Endodermal cell (in vitro differentiated cells): ENCODE results near the gene TMEM231. TPM values are rescaled to one million over a fixed set of nuclear protein-coding genes. Genes with fewer than 3 reads are reported as not detected.

Source experiments
- DNase-seq: peaks from one replicate; pipeline ENCODE4 v3.0.0-alpha.2; 2017
- H3K27ac ChIP-seq: 2 replicates; pipeline ENCODE4 v1.5.1; 2013; ENCODE audit warnings: mild to moderate bottlenecking, low read depth, low read length, moderate library complexity
- H3K27me3 ChIP-seq: 2 replicates; pipeline ENCODE4 v1.6.1; 2013; ENCODE audit warnings: mild to moderate bottlenecking, low read length, moderate library complexity; ENCODE audit not compliant: insufficient read depth, control insufficient read depth, poor library complexity, severe bottlenecking
- H3K36me3 ChIP-seq: 2 replicates; pipeline ENCODE4 v1.7.0; 2013; ENCODE audit warnings: mild to moderate bottlenecking, low read length, moderate library complexity; ENCODE audit not compliant: control insufficient read depth, insufficient read depth
- H3K4me1 ChIP-seq: one replicate; pipeline ENCODE4 v1.7.0; 2013; ENCODE audit warnings: low read length; ENCODE audit not compliant: control insufficient read depth, insufficient read depth
- H3K4me3 ChIP-seq: 2 replicates; pipeline ENCODE4 v1.5.1; 2013; ENCODE audit warnings: mild to moderate bottlenecking, low read length, moderate library complexity
- H3K9ac ChIP-seq: 2 replicates; pipeline ENCODE4 v1.6.1; 2013; ENCODE audit warnings: mild to moderate bottlenecking, low read length, moderate library complexity; ENCODE audit not compliant: poor library complexity, severe bottlenecking; ENCODE audit errors: extremely low read depth
- H3K9me3 ChIP-seq: 2 replicates; pipeline ENCODE4 v1.6.1; 2013; ENCODE audit warnings: mild to moderate bottlenecking, low read length, moderate library complexity; ENCODE audit not compliant: control insufficient read depth
- H3K27ac Mint-ChIP-seq: 2 replicates; pipeline ENCODE4 v1.8.0; 2020; ENCODE audit warnings: mixed read lengths
- H3K27me3 Mint-ChIP-seq: 2 replicates; pipeline ENCODE4 v1.8.0; 2021; ENCODE audit warnings: mild to moderate bottlenecking, mixed read lengths; ENCODE audit not compliant: insufficient read depth
- H3K36me3 Mint-ChIP-seq: 2 replicates; pipeline ENCODE4 v1.8.0; 2020; ENCODE audit warnings: low read depth, mixed read lengths
- H3K4me1 Mint-ChIP-seq: 2 replicates; pipeline ENCODE4 v1.8.0; 2020; ENCODE audit warnings: mixed read lengths
- H3K4me3 Mint-ChIP-seq: 2 replicates; pipeline ENCODE4 v1.8.0; 2020; ENCODE audit warnings: mild to moderate bottlenecking, moderate library complexity, mixed read lengths
- H3K9me3 Mint-ChIP-seq: 2 replicates; pipeline ENCODE4 v1.8.0; 2020; ENCODE audit warnings: mild to moderate bottlenecking, mixed read lengths
- CTCF ChIP-seq: fragments of 200-600 bp; sonication (generic); conservative IDR thresholded peaks from 2 replicates; pipeline ENCODE4 v1.5.0; 2021; ENCODE audit warnings: antibody characterized with exemption, mild to moderate bottlenecking
- WGBS, 2 experiments: methylation state at CpG; one replicate each; pipeline versions ENCODE4 v1.1.5 to v1.1.7; 2013; ENCODE audit warnings: missing lambda C conversion rate in 2 of 2, mixed read lengths in 1 of 2; ENCODE audit not compliant: insufficient coverage in 1 of 2, insufficient read length in 1 of 2; 5-methylcytosine and 5-hydroxymethylcytosine counted together
- total RNA-seq, 2 donors: library from RNA; stranded (reverse); fragmentation: NEBNext Ultra II Directional in 1 of 2; extraction: Animal tissue kit (Norgen Biotek cat#: 25700) in 1 of 2; gene quantifications; 2 replicates in 1 of 2; 3 replicates in 1 of 2; pipeline ENCODE4 v1.2.1, GENCODE V29; 2021

Gene TMEM231
- total RNA-seq, 2 donors from 2014 or later, result 11.9 to 15.7 TPM

- no peak overlapping the region for H3K9ac ChIP-seq
- no peaks in the 10 kb centered on the region for H3K9me3 ChIP-seq
- no peak overlapping the region for H3K4me3 ChIP-seq
- H3K4me3 Mint-ChIP-seq, result no peak overlapping the region
- WGBS, 2 experiments, result 93 to 95% methylated on average over 11 to 34 of the region's 34 CpGs
- peak; percentile 55 for DNase-seq
- peaks cover 4% of the 10 kb centered on the region for H3K36me3 Mint-ChIP-seq
- no peaks in the 10 kb centered on the region for H3K36me3 ChIP-seq
- no peak for TF ChIP-seq CTCF
- no peak overlapping the region for H3K27ac ChIP-seq
- H3K27me3 ChIP-seq, result no peaks in the 10 kb centered on the region
- H3K4me1 ChIP-seq, result no peaks in the 10 kb centered on the region
- no peaks in the 10 kb centered on the region for H3K27me3 Mint-ChIP-seq
- no peak overlapping the region for H3K27ac Mint-ChIP-seq
- no peaks in the 10 kb centered on the region for H3K9me3 Mint-ChIP-seq
- no peaks in the 10 kb centered on the region for H3K4me1 Mint-ChIP-seq
Observed at GRCh38 chr16:75535211-75535843, 20.7 kb downstream of the TMEM231 start.

- H3K9me3 Mint-ChIP-seq, result no peaks in the 10 kb centered on the region
- no peaks in the 10 kb centered on the region for H3K4me1 Mint-ChIP-seq
- no peaks in the 10 kb centered on the region for H3K36me3 Mint-ChIP-seq
- no peaks in the 10 kb centered on the region for H3K27me3 Mint-ChIP-seq
- H3K4me3 ChIP-seq, result no peak overlapping the region
- DNase-seq, result no peak
- no peak overlapping the region for H3K9ac ChIP-seq
- no peaks in the 10 kb centered on the region for H3K27me3 ChIP-seq
- no peaks in the 10 kb centered on the region for H3K9me3 ChIP-seq
- H3K36me3 ChIP-seq, result no peaks in the 10 kb centered on the region
- no peak for TF ChIP-seq CTCF
- H3K4me3 Mint-ChIP-seq, result no peak overlapping the region
- no peaks in the 10 kb centered on the region for H3K4me1 ChIP-seq
- no peak overlapping the region for H3K27ac Mint-ChIP-seq
- WGBS, 2 experiments, result 91 to 95% methylated on average over 19 of the region's 19 CpGs
- H3K27ac ChIP-seq, result no peak overlapping the region
Observed at GRCh38 chr16:75534560-75535205, 21.4 kb downstream of the TMEM231 start.

- DNase-seq, result no peak
- Histone ChIP-seq H3K27ac (no peak overlapping the region), H3K9me3 (no peaks in the 10 kb centered on the region), H3K9ac (no peak overlapping the region), H3K27me3 (no peaks in the 10 kb centered on the region), H3K4me3 (no peak overlapping the region), H3K36me3 (no peaks in the 10 kb centered on the region), H3K4me1 (no peaks in the 10 kb centered on the region)
- H3K27ac Mint-ChIP-seq, result no peak overlapping the region
- no peaks in the 10 kb centered on the region for H3K27me3 Mint-ChIP-seq
- no peaks in the 10 kb centered on the region for H3K4me1 Mint-ChIP-seq
- TF ChIP-seq CTCF, result no peak
- no peaks in the 10 kb centered on the region for H3K36me3 Mint-ChIP-seq
- H3K9me3 Mint-ChIP-seq, result no peaks in the 10 kb centered on the region
- H3K4me3 Mint-ChIP-seq, result no peak overlapping the region
- WGBS, 2 experiments, result 98% methylated on average over 2 of the region's 2 CpGs; no CpG with 5 or more reads in 1 of the 2 experiments
Observed at GRCh38 chr16:75532791-75533190, 23.3 kb downstream of the TMEM231 start.
